ENCODE results near the gene PANX2.

PANX2 gene

DNA sequence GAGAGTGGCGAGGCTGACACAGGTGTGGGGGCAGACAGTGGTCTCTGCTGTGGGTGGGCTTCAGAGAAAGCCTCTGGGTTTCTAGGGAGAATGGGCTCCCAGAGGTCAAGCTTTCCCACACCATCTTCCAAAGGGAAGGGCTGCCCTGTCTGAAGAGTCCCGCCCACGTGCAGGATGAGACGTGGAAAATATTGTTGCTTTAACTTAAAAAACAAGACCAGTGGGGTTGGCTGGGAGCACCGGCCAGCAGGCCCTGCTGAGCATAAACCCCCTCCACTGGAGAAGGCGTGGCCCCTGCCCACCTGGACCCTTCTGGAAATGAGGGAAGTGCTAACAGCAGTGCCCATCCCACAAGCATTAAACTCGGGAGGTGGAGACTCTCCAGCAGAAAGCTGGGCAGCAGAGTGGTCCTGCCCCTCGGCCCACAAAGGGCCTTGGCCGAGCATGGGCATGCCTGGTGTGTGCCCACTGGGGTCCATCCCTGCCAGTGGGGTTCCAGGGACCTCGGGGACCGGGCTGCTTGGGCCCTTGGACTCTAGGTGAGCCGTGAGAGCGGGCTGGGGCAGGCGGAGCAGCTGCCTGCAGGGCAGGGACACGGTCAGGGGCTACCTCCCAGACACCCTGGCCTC is 45.6 kb downstream of the PANX2 start:
- no peak for DNase-seq

DNA sequence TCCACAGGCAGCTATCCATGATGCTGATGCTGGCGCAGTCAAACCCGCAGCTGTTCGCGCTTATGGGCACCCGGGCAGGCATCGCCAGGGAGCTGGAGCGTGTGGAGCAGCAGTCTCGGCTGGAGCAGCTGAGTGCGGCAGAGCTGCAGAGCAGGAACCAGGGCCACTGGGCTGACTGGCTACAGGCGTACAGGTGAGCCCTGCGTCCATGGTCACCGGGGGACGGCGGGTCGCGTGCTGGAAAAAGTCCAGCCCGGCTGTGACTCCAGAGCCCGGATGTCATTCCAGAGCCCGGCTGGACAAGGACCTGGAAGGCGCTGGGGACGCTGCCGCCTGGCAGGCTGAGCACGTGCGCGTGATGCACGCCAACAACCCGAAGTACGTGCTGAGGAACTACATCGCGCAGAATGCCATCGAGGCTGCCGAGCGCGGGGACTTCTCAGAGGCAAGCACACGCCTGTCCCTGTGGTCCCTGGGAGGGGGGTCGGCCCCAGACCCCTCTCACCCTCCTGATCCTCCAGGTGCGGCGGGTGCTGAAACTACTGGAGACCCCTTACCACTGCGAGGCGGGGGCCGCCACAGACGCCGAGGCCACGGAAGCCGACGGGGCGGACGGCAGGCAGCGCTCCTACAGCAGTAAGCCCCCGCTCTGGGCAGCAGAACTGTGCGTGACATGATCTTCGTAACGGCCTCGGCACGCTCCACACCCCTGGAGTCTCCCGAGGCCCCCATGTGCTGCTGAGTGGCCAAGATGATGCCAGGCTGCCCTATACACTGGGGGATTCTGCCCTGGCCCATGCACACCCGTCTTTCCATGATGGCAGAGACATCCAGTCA is 46.4 kb downstream of the PANX2 start:
- no peak for DNase-seq

GRCh38 chr22:50217543-50218152 is 47.1 kb downstream of the PANX2 start:
- DNase-seq: no peak

DNA sequence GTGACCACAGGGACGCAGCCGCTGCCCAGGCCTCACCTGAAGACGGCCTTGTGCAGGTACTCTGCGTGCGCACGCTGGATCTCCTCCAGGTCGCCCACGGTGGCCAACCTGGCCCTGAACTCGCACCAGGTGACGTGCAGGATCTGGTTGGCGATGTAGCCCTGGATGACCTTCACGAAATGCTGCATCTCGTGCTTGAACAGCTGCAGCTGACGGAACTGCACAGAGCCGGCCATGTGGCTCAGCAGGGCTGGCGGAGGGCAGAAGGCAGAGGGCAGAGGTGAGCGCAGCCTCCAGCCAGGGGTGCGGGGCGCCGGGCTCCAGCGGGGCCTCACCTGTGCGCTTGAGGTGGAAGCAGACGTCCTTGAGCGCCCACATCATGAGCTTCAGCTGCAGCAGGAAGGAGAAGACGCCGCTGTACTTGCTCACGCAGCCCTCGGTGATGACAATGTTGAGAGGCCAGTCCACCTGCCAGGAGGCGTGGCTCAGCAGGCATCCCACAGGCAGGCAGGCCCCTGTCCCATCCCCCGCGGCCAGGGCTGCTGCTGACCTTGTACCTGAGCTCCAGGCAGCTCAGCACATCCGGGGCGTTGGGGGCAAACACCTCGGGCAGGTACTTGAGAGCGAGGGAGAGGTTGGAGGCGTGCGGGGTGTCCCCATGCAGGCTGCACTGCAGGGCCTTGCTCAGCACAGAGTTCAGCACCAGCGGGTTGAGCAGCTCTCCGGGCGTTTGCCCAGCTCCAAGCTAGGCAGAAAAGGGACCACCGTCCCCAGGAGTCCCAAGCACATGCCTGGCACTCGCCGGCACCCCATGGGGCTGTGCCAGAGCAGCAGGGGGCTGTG is 47.8 kb downstream of the PANX2 start:
- no peak for DNase-seq

DNA sequence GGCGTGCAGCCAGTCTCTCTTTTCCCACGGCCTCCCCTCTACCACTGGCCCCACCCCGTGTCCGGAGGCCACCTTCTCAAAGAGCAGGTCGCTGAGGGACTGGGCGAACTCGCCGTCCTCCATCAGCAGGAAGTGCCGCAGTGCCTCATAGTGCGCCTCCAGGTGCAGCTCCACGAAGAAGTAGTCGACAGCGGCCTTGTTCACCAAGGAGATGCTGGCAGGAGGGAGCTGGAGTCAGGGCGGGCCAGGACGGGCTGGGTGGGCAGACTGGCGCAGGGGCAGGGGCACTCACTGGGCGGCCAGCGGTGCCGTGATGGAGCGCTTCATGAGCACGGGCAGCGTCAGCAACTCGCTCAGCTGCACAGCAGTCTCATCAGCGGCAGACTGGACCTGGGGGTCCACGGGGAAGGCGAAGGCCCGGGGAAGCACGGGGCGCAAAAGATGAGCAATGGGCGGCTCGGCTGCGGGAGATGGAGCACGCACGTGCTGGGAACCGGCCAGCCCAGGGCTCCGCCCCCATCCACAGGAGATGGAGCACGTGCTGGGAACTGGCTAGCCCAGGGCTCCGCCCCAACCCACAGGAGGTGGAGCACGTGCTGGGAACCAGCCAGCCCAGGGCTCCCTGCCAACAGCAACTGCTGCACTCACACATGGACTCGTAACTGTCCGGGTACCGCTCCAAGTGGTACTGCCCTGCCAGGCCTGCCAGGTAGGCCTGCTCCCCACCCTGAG is 48.6 kb downstream of the PANX2 start:
- no peak for DNase-seq

DNA sequence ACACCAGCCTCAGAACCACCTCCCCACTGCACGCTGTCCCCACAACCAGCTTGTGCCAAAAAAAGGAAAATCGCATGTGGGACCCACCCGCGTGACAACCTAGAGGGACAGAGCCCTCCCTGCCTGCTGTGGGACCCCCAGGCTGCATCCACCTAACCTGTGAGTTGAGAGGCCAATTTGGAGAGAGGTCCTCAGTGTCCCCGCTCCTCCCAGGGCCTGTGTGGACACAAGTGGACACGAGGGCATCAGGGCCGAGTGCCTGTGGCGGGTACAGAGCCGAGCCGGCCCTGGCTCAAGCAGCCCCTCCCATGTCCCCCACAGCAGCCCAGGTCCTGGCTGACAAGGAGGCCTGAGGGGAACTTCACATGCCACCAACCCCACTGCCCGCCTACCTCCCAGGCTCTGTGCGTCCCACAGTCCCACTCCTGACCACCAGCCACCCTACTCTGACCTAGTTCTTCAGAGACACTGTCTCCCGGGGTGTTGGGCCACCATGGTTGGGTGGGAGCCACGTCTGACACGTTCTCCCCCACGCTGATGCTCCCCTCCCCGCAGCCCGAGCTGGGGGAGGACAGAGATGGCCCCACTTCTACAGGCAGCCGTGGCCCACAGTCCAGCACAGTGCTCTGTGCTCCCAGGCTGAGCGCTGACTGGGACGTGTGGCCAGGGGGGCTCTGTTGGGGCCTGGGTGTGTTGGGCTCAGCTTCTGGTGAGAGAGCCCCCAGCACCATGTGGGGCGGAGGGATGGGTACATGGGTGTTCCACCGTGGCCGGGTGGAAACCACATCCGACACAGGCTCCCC is 49.5 kb downstream of the PANX2 start:
- no peak for DNase-seq

- no peak for DNase-seq
Observed at GRCh38 chr22:50220603-50221409, 50.3 kb downstream of the PANX2 start.

DNA sequence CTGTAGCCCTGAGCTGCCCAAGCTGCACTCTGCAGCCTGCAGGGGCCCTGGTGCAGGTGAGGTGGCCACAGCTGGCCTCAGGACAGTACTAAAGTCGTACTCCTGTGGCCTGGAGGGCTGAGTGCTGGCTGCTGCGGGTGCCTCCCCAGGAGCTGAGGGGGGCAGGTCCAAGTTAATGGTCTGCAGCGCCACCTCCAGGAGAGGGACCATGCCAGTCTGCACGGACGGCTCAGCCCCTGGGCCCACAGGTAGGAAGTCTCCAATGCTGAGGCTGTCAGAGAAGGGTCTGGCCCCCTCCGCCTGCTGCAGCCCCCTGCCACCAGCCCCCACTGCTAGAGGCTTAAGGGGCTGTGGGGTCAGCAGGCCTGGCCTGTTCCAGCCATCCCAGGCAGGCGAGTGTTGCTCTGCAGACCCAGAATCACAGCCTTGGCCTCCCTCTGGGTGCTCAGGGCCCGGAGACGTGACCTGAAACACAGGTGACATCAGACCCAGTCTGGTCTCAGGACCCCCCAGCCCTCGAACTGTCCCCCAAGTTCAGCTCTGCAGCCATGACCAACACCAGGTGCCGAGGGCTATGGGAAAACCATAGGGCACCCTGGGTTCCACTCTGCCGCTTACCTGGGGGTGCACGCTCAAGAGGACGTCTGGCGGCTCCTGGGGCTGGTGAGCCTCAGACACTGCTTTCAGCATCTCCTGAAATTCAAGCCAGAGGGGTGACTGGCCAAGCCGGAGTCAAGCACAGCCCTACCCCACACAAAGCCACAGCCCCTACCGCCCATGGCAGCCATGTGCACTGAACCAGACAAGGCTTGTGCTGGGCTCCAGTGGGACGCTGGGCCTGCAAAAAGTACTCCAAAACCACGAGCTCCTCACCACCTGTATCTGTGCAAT is 51.1 kb downstream of the PANX2 start:
- no peak for DNase-seq

- DNase-seq: no peak
Observed at GRCh38 chr22:50222508-50222907, 52.0 kb downstream of the PANX2 start.

GRCh38 chr22:50224071-50224470 is 53.5 kb downstream of the PANX2 start:
- no peak for DNase-seq

GRCh38 chr22:50225200-50225969 is 54.9 kb downstream of the PANX2 start:
- no peak for DNase-seq

GRCh38 chr22:50226063-50226874 is 55.7 kb downstream of the PANX2 start:
- no peak for DNase-seq

GRCh38 chr22:50226875-50227165 is 56.3 kb downstream of the PANX2 start:
- no peak for DNase-seq

- DNase-seq: no peak
Observed at GRCh38 chr22:50227579-50228215, 57.2 kb downstream of the PANX2 start.

DNA sequence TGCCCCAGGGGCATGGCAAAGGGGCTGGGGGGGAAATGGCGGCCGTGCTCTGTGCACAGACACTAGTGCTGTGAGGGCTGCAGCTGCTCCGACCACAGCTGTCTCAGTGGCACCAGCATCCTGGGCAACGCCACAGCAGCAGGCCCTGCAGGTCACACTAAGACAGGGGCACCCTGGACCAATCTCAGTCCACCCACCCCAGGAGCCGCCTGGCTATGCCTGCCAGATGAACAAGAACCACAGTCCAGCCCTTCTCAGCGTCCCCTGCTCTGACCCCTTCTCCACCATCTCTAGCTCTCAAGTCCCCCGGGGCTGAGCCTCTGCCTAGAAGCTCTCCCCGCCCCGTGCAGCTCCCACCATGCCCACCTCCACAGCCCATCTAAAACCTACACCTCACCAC is 57.8 kb downstream of the PANX2 start:
- DNase-seq: no peak

GRCh38 chr22:50229370-50229769 is 58.8 kb downstream of the PANX2 start:
- no peak for DNase-seq
